HG02678 (cell line): ENCODE results near the gene PACSIN2.
"Not testable (repeated sequence)": the region's sequence is repeated elsewhere in the genome, so short reads cannot be mapped to it uniquely, and the experiment has no call there.

Experiments used
- ATAC-seq: cut with Tn5 transposase; IDR thresholded peaks from one replicate; pipeline ENCODE4 v1.9.1; 2021; ENCODE audit warnings: mild to moderate bottlenecking, moderate library complexity; ENCODE audit not compliant: unreplicated experiment

The PACSIN2 gene

GRCh38 chr22:42992886-42993479, 22.0 kb downstream of the PACSIN2 start:
- no peak for ATAC-seq

DNA sequence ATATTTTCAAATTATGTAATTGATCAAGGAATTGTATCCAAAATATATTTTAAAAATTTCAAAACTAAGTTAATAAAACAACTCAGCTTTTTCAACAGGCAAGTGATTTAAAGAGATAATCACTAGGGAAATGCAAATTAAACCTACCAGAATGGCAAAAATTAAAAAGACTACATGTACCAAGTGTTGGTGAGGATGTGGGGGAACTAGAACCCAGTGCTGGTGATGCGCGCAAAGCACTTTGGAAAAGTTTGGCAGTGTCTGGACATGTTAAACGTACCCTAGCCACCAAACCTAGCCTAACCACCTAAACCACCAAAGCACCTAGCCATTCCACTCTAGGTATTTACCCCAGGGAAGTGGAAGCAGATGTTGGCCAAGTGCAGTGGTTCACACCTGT, 22.9 kb downstream of the PACSIN2 start:
- ATAC-seq = no peak

- ATAC-seq = no peak
Observed at GRCh38 chr22:42991010-42991651, 23.8 kb downstream of the PACSIN2 start.

- no peak for ATAC-seq
Observed at GRCh38 chr22:42990131-42990838, 24.7 kb downstream of the PACSIN2 start.

DNA sequence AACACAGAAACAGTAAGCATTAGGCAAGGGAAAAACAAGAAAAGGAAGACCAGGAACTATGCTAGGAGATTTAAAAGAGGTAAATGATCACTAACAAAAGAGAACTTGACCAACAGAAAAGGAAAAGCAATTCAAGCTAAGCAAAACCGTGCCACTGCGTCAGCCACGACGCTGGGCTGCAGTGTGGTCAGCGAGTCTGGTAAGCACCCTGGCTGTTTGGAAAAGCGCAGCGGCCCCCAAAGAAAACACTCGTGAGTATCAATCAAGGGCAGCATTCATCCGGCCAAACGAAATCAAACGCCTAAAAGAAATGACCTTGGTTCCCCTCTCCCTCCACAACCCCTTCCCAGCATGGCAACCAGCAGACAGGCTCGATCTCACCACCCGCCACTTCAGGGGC, 28.8 kb downstream of the PACSIN2 start:
- no peak for ATAC-seq

- no peak for ATAC-seq
Observed at GRCh38 chr22:42985531-42985905, 29.4 kb downstream of the PACSIN2 start.

- ATAC-seq = no peak
Observed at GRCh38 chr22:42984814-42985530, 30.0 kb downstream of the PACSIN2 start.

GRCh38 chr22:42984397-42984796, 30.6 kb downstream of the PACSIN2 start:
- no peak for ATAC-seq

DNA sequence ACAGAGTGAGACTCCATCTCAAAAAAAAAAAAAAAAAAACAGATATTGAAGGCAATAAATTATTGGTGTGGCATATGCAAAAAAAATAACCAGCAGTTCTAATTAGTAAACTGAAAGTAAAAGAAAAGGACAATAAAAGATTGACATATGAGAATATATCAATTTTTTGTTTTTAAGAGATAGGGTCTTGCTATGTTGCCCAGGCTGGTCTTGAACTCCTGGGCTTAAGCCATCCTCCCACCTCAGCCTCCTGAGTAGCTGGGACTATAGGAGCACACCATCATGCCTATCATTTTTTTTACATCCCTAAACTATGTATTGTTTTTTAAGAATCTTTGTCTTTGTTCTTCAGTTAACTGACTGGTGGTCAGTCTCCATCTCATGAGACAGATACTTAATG, 31.5 kb downstream of the PACSIN2 start:
- no peak for ATAC-seq

DNA sequence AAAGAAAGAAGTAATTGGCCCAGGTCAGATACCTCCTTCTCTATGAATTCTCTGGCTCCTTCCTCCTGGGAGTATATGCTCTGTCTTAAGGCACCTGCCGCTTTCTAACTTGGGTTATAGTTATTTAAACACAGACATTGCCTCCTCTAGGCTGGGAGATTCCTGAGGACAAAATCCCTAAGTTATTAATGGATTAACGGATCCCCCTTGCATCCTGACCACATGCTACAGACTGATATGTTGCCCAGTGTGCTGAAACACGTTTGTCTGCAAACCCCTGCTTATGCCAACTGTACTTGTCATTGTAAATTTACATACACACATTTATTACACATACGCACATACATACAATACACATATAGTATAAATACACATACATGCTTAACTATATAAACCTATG, 35.3 kb downstream of the PACSIN2 start:
- ATAC-seq = no peak

- ATAC-seq = no peak
Observed at GRCh38 chr22:42978453-42979103, 36.4 kb downstream of the PACSIN2 start.

DNA sequence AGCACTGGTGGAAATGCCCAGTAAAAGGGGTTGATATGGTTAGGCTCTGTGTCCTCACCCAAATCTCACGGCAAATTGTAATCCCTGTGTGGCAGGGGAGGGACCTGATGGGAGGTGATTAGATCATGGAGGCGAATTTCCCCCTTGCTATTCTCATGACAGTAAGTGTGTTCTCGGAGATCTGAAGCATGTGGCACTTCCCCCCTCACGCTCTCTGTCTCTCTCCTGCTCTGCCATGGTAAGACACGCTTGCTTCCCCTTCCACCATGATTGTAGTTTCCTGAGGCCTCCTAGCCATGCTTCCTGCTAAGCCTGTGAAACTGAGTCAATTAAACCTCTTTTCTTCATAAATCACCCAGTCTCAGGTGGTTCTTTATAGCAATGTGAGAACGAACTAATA, 37.4 kb downstream of the PACSIN2 start:
- no peak for ATAC-seq

- ATAC-seq = no peak
Observed at GRCh38 chr22:42976217-42976933, 38.6 kb downstream of the PACSIN2 start.

DNA sequence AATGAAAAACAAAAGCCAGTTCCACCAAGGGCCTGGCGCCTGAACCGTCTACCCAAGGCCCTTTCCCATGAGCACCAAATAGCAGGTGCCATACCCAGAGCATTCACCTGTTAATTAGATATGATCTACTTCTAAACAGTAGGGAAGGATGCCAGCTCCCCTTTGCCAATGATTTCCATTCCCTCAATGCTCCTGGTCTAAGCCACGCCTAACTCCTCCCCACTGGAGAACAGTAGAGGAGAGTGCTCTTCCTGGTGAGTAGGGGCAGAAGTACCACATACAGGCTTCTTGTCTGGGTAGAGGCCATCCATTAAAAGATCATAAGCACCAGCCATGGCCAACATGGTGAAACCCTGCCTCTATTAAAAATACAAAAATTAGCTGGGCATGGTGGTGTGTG, 40.7 kb downstream of the PACSIN2 start:
- no peak for ATAC-seq

GRCh38 chr22:42973536-42973881, 41.4 kb downstream of the PACSIN2 start:
- ATAC-seq = no peak

DNA sequence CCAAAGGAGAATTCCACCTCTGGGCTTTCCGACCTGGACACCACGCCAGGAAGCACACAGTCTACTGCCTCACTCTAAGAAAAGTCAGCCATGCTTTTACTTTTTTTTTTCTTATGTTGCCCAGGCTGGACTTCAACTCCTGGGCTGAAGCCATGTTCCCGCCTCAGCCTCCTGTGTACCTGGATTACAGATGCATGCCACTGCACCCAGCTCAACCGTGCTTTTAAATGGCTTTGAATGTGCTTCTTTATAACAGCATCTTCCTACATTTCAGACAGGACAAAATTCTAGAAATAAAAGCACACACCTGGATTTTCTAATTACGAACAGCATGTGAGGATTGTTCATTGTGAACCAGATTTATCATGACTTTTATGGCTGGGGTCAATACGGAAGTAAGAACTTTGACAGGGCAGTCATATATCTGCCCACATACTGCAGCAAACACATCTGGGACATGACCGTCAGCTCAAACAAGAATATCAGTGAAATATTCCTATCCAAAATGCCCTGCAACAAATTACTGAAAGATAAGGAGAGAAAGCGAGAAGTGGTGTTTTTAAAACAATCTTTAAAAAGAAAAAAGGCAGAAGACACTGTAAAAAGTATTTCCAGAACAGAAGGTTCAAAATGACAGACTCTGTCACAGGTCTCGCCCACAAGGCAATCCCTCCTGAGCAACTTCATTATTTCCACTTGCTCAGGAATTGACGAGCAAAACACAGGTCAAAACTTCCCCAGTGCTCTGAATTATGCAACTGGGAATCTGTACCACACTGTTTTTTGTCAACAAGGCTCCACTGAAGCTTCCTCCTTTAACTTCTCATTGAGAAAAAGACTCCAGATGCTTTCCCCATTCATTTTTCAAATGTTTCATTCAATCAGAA, 42.1 kb downstream of the PACSIN2 start:
- ATAC-seq = no peak

DNA sequence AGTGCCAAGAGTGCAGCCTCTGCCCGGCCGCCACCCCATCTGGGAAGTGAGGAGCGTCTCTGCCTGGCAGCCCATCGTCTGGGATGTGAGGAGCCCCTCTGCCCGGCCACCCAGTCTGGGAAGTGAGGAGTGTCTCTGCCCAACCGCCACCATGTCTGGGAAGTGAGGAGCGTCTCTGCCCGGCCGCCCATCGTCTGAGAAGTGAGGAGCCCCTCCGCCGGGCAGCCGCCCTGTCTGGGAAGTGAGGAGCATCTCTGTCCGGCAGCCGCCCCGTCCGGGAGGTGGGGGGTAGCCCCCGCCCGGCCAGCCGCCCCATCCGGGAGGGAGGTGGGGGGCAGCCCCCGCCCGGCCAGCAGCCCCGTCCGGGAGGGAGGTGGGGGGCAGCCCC, 43.5 kb downstream of the PACSIN2 start:
- not testable (repeated sequence) for ATAC-seq

DNA sequence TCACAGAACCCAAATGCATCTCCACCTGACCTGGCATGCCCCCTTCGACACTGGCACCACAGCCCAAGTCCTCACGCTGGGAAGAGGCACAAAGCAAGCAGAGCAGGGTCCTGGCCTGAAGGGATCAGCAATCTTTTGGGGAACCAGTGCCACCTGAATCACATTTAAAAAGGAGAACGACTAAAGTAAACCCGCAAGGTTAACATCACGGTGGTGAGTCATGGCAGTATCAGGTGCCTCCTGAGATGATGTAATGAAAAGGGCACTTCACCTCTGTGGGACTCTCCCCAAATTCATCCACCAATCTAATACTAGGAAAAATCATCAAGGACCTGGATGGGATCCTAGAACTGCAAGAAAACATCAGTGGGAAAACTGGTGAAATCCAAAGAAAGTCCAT, 44.9 kb downstream of the PACSIN2 start:
- no peak for ATAC-seq

DNA sequence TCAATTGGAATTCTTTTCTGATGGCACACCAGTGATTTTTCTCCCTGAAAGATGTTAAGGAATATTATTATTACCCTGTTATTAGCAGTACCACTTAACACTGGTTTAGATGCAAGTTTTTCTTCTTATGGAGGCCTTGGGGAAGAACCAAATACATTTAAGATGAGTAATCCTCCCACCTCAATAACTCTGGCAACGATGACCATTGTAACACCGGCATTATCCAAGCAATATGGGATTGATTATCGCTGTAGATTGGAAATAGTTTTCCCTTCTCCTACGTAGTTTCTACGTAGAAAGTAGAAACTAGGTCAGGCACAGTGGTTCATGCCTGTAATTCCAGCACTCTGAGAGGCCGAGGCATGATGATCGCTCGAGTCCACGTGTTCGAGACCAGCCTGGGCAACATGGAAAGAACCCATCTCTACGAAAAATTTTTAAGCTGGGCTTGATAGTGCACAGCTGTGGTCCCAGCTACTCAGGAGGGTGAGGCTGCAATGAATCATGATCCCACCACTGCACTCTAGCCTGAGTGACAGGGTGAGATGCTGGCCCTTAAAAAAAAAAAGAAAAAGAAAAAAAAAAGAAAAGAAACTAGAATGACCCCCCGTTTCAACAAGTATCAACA, 45.5 kb downstream of the PACSIN2 start:
- no peak for ATAC-seq
